OCI-LY3 (cell line): Measurements from ENCODE around the gene HIGD2A.

Experiments used
- H2AFZ ChIP-seq: fragments of 200-600, 300-600 bp; shearing (Covaris generic); 2 replicates; pipeline ENCODE4 v1.6.0; 2014; ENCODE audit warnings: antibody characterized with exemption, low read depth, low read length
- H3K27ac ChIP-seq: fragments of 200-600, 300-600 bp; sonication (generic); 2 replicates; pipeline ENCODE4 v1.5.1; 2014; ENCODE audit warnings: mild to moderate bottlenecking, low read length, moderate library complexity, mixed read lengths
- H3K27me3 ChIP-seq: fragments of 200-600, 300-600 bp; sonication (generic); 2 replicates; pipeline ENCODE4 v1.6.1; 2014; ENCODE audit warnings: low read depth, low read length, mixed read lengths
- H3K36me3 ChIP-seq: fragments of 200-600, 300-600 bp; sonication (generic); replicated peaks from 2 replicates; pipeline ENCODE3; 2014; ENCODE audit warnings: low read depth, low read length, mixed read lengths
- H3K4me1 ChIP-seq: fragments of 300-600, 200-600 bp; sonication (generic); 2 replicates; pipeline ENCODE4 v1.6.1; 2014; ENCODE audit warnings: low read length, mixed read lengths
- H3K4me2 ChIP-seq: fragments of 200-600, 300-600 bp; sonication (generic); 2 replicates; pipeline ENCODE4 v1.6.1; 2014; ENCODE audit warnings: low read length, mixed read lengths
- H3K4me3 ChIP-seq: fragments of 300-600, 200-600 bp; sonication (generic); 2 replicates; pipeline ENCODE4 v1.5.1; 2014; ENCODE audit warnings: antibody characterized with exemption, mild to moderate bottlenecking, low read length, moderate library complexity
- H3K79me2 ChIP-seq: fragments of 300-600, 200-600 bp; shearing (Covaris generic); 2 replicates; pipeline ENCODE4 v1.6.1; 2014; ENCODE audit warnings: mild to moderate bottlenecking, low read length, mixed read lengths
- H3K9ac ChIP-seq: fragments of 300-600, 200-600 bp; shearing (Covaris generic); 2 replicates; pipeline ENCODE4 v1.6.0; 2014; ENCODE audit warnings: mild to moderate bottlenecking, low read length, moderate library complexity
- H3K9me3 ChIP-seq: fragments of 200-600, 300-600 bp; shearing (Covaris generic); 2 replicates; pipeline ENCODE4 v1.6.1; 2014; ENCODE audit warnings: low read length, mixed read lengths; ENCODE audit not compliant: insufficient read depth
- H4K20me1 ChIP-seq: fragments of 200-600, 300-600 bp; sonication (generic); 2 replicates; pipeline ENCODE4 v1.6.1; 2016; ENCODE audit warnings: low read length, mixed read lengths; ENCODE audit not compliant: insufficient read depth
- CTCF ChIP-seq: fragments of 200-600, 300-600 bp; sonication (generic); IDR thresholded peaks from 2 replicates; pipeline ENCODE4 v1.5.1; 2014; ENCODE audit warnings: antibody characterized with exemption, low read length, low read depth
- EZH2phosphoT487 ChIP-seq: fragments of 200-600 bp; shearing (Covaris generic); IDR thresholded peaks from 2 replicates; pipeline ENCODE4 v1.6.1; 2018; ENCODE audit warnings: antibody characterized with exemption, mixed run types, low read depth

HIGD2A gene

GRCh38 chr5:176397736-176398420 is 9.3 kb downstream of the HIGD2A start:
- no peaks in the 10 kb centered on the region for H4K20me1 ChIP-seq
- H3K9me3 ChIP-seq = no peaks in the 10 kb centered on the region
- TF ChIP-seq CTCF (no peak), EZH2phosphoT487 (no peak)
- no peaks in the 10 kb centered on the region for H3K79me2 ChIP-seq
- H3K4me1 ChIP-seq = no peaks in the 10 kb centered on the region
- no peak overlapping the region for H3K4me3 ChIP-seq
- no peaks in the 10 kb centered on the region for H3K36me3 ChIP-seq
- no peak overlapping the region for H3K27ac ChIP-seq
- H3K27me3 ChIP-seq = no peaks in the 10 kb centered on the region
- no peak overlapping the region for H3K9ac ChIP-seq
- H2AFZ ChIP-seq = no peak overlapping the region
- no peak overlapping the region for H3K4me2 ChIP-seq

GRCh38 chr5:176400382-176401156 is 12.0 kb downstream of the HIGD2A start:
- Histone ChIP-seq H3K79me2 (no peaks in the 10 kb centered on the region), H2AFZ (no peak overlapping the region), H3K27ac (no peak overlapping the region), H3K9me3 (no peaks in the 10 kb centered on the region), H3K4me1 (no peaks in the 10 kb centered on the region), H4K20me1 (no peaks in the 10 kb centered on the region), H3K27me3 (no peaks in the 10 kb centered on the region), H3K4me3 (no peak overlapping the region), H3K36me3 (no peaks in the 10 kb centered on the region), H3K4me2 (no peak overlapping the region), H3K9ac (no peak overlapping the region)
- TF ChIP-seq CTCF = no peak
- TF ChIP-seq EZH2phosphoT487 = no peak

- no peak overlapping the region for H3K4me2 ChIP-seq
- TF ChIP-seq EZH2phosphoT487 = no peak
- peaks cover 1% of the 10 kb centered on the region; the same call in 1 of the 2 replicates for H3K4me1 ChIP-seq
- H3K4me3 ChIP-seq = no peak overlapping the region
- H3K9me3 ChIP-seq = no peaks in the 10 kb centered on the region
- H3K79me2 ChIP-seq = no peaks in the 10 kb centered on the region
- no peaks in the 10 kb centered on the region for H3K36me3 ChIP-seq
- no peak overlapping the region for H2AFZ ChIP-seq
- H4K20me1 ChIP-seq = no peaks in the 10 kb centered on the region
- H3K9ac ChIP-seq = no peak overlapping the region
- H3K27me3 ChIP-seq = no peaks in the 10 kb centered on the region
- no peak overlapping the region for H3K27ac ChIP-seq
These were observed 13.0 kb downstream of the HIGD2A start for GRCh38 chr5:176401281-176402205.

GRCh38 chr5:176405656-176406435 is 17.3 kb downstream of the HIGD2A start:
- Histone ChIP-seq H3K4me2 (no peak overlapping the region), H4K20me1 (no peaks in the 10 kb centered on the region), H3K9ac (no peak overlapping the region), H3K36me3 (peaks cover 5% of the 10 kb centered on the region), H3K79me2 (no peaks in the 10 kb centered on the region), H3K27me3 (no peaks in the 10 kb centered on the region), H3K4me1 (peaks cover 7% of the 10 kb centered on the region), H3K9me3 (no peaks in the 10 kb centered on the region), H3K4me3 (no peak overlapping the region), H2AFZ (no peak overlapping the region), H3K27ac (no peak overlapping the region)
- TF ChIP-seq CTCF (no peak), EZH2phosphoT487 (no peak)
